ENCODE measurements around the gene KRT71. TPM values are rescaled to one million over a fixed set of nuclear protein-coding genes. Genes with fewer than 3 reads are reported as not detected.

Gene KRT71
- total RNA-seq, 1 donor from 2014 or later = not detected

DNA sequence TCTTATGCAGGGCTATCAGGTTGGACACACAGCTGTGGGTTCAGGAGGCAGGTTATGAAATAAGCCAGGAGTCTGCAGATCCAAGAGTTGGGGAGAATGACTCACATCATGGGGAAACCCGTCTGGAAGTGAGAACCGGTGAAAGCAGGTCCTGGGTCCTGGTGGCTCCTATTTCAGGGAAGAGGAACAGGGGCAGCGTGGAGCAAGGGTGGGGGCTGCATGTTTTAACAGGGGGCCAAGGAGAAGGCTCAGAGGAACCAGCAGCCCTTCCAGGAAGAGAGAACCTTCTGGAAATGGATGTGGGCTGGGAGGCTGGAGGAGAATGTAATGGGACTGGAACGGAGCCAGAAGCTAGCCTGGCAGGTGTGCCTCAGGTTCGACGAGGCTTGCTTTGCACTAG lies 28.5 kb upstream of the KRT71 start:
- H3K27ac ChIP-seq = no peak overlapping the region
- H3K4me2 ChIP-seq = no peak overlapping the region
- H3K4me3 ChIP-seq = no peak overlapping the region
- Mint-ChIP-seq H3K27ac (no peak overlapping the region), H3K4me1 (peaks cover 2% of the 10 kb centered on the region), H3K36me3 (no peaks in the 10 kb centered on the region), H3K27me3 (ENCODE audit: insufficient read depth, low read depth) (peaks cover 14% of the 10 kb centered on the region), H3K4me3 (no peak overlapping the region), H3K9me3 (no peaks in the 10 kb centered on the region)
- no peaks in the 10 kb centered on the region for H3K79me2 ChIP-seq (ENCODE audit: low read depth)
- H3K4me1 ChIP-seq = peaks cover 4% of the 10 kb centered on the region
- TF ChIP-seq EZH2phosphoT487 (IDR thresholded peaks at IDR 0.05) = no peak
- no peak for TF ChIP-seq EZH2 (IDR thresholded peaks at IDR 0.05)
- TF ChIP-seq, protein P1, sequence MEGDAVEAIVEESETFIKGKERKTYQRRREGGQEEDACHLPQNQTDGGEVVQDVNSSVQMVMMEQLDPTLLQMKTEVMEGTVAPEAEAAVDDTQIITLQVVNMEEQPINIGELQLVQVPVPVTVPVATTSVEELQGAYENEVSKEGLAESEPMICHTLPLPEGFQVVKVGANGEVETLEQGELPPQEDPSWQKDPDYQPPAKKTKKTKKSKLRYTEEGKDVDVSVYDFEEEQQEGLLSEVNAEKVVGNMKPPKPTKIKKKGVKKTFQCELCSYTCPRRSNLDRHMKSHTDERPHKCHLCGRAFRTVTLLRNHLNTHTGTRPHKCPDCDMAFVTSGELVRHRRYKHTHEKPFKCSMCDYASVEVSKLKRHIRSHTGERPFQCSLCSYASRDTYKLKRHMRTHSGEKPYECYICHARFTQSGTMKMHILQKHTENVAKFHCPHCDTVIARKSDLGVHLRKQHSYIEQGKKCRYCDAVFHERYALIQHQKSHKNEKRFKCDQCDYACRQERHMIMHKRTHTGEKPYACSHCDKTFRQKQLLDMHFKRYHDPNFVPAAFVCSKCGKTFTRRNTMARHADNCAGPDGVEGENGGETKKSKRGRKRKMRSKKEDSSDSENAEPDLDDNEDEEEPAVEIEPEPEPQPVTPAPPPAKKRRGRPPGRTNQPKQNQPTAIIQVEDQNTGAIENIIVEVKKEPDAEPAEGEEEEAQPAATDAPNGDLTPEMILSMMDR (IDR thresholded peaks at IDR 0.05) = no peak
- H2AFZ ChIP-seq (replicated peaks) = no peak overlapping the region
- H3K9ac ChIP-seq = no peak overlapping the region
- no peaks in the 10 kb centered on the region for H3K27me3 ChIP-seq
- H4K20me1 ChIP-seq (ENCODE audit: low read depth) = no peaks in the 10 kb centered on the region
- H3K36me3 ChIP-seq = no peaks in the 10 kb centered on the region
- DNase-seq (ENCODE audit: low spot score) = no peak
- no peaks in the 10 kb centered on the region for H3K9me3 ChIP-seq (ENCODE audit: low read depth)
- no peaks in the 10 kb centered on the region for H3F3A ChIP-seq (ENCODE audit: low read depth)

DNA sequence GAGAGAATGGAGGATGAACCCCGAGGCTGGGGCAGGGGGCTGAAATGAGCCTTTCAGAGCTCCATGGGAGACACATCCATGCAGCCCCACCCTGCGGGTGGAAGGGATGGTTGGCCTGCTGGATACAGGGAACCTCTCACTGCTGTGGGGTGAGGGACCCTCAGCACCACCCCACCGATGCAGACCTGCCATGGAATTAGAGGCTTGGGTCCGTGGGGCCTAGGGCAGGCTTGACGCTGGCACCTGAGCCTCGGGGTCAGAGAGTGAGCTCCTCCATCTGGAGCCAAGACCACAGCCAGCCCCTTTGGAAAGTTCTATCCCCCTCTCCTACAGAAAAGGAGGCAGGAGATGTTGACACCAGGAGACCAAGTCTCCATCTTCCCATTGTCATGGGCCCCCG lies 28.1 kb upstream of the KRT71 start:
- peak overlapping the region; percentile 2 for H3K27ac Mint-ChIP-seq
- H3K27me3 Mint-ChIP-seq (ENCODE audit: insufficient read depth, low read depth) = peaks cover 13% of the 10 kb centered on the region
- no peaks in the 10 kb centered on the region for H4K20me1 ChIP-seq (ENCODE audit: low read depth)
- H3K9me3 ChIP-seq (ENCODE audit: low read depth) = no peaks in the 10 kb centered on the region
- TF ChIP-seq, protein P1 (IDR thresholded peaks at IDR 0.05) = no peak
- TF ChIP-seq EZH2 (IDR thresholded peaks at IDR 0.05) = no peak
- no peak for TF ChIP-seq EZH2phosphoT487 (IDR thresholded peaks at IDR 0.05)
- no peak overlapping the region for H3K9ac ChIP-seq
- H3K4me1 Mint-ChIP-seq = peaks cover 2% of the 10 kb centered on the region
- no peaks in the 10 kb centered on the region for H3K27me3 ChIP-seq
- no peak overlapping the region for H3K4me3 Mint-ChIP-seq
- no peaks in the 10 kb centered on the region for H3K79me2 ChIP-seq (ENCODE audit: low read depth)
- no peaks in the 10 kb centered on the region for H3K36me3 Mint-ChIP-seq
- H3K27ac ChIP-seq = no peak overlapping the region
- DNase-seq (ENCODE audit: low spot score) = no peak
- H3K36me3 ChIP-seq = no peaks in the 10 kb centered on the region
- H3K4me1 ChIP-seq = peaks cover 4% of the 10 kb centered on the region
- no peaks in the 10 kb centered on the region for H3F3A ChIP-seq (ENCODE audit: low read depth)
- H2AFZ ChIP-seq (replicated peaks) = no peak overlapping the region
- H3K4me2 ChIP-seq = no peak overlapping the region
- H3K4me3 ChIP-seq = no peak overlapping the region
- H3K9me3 Mint-ChIP-seq = no peaks in the 10 kb centered on the region

DNA sequence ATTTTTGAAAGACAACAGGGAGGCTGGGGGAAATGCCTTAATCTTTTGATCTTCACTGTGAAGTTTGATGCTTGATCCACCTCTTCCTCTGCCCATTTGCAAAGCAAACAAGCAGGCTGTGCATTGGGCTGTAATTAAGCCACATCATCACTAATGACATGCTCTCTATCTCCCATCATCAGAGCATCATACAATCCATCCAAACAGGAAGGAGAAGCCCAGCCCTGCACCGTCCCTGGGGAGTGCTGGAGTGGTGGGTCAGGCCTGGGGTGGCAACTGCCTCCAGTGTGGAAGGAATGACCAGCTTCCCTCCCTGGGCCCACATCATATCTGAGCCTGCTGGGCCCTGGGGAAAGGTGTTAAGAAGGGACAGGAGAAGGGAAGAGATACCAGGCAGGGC lies 27.6 kb upstream of the KRT71 start:
- H3K27ac Mint-ChIP-seq = no peak overlapping the region
- H3K36me3 ChIP-seq = no peaks in the 10 kb centered on the region

More for the DNA sequence above, 27.6 kb upstream of the KRT71 start:
- H3K4me3 Mint-ChIP-seq = no peak overlapping the region
- H3K4me3 ChIP-seq = no peak overlapping the region
- no peaks in the 10 kb centered on the region for H4K20me1 ChIP-seq (ENCODE audit: low read depth)
- no peak overlapping the region for H2AFZ ChIP-seq (replicated peaks)
- no peaks in the 10 kb centered on the region for H3K9me3 ChIP-seq (ENCODE audit: low read depth)
- H3K27me3 ChIP-seq = no peaks in the 10 kb centered on the region
- H3K9me3 Mint-ChIP-seq = no peaks in the 10 kb centered on the region
- H3K27ac ChIP-seq = no peak overlapping the region
- no peaks in the 10 kb centered on the region for H3F3A ChIP-seq (ENCODE audit: low read depth)
- TF ChIP-seq, protein P1 (IDR thresholded peaks at IDR 0.05) = no peak
- no peak for TF ChIP-seq EZH2phosphoT487 (IDR thresholded peaks at IDR 0.05)
- no peak for TF ChIP-seq EZH2 (IDR thresholded peaks at IDR 0.05)
- no peak for DNase-seq (ENCODE audit: low spot score)
- peaks cover 4% of the 10 kb centered on the region for H3K4me1 ChIP-seq
- no peaks in the 10 kb centered on the region for H3K79me2 ChIP-seq (ENCODE audit: low read depth)
- H3K4me1 Mint-ChIP-seq = peaks cover 2% of the 10 kb centered on the region
- no peak overlapping the region for H3K9ac ChIP-seq
- no peak overlapping the region for H3K4me2 ChIP-seq
- H3K27me3 Mint-ChIP-seq (ENCODE audit: insufficient read depth, low read depth) = peaks cover 13% of the 10 kb centered on the region
- H3K36me3 Mint-ChIP-seq = no peaks in the 10 kb centered on the region

Data from neural progenitor cell (in vitro differentiated cells).